ENCODE data around the gene LRBA.

The LRBA gene

DNA sequence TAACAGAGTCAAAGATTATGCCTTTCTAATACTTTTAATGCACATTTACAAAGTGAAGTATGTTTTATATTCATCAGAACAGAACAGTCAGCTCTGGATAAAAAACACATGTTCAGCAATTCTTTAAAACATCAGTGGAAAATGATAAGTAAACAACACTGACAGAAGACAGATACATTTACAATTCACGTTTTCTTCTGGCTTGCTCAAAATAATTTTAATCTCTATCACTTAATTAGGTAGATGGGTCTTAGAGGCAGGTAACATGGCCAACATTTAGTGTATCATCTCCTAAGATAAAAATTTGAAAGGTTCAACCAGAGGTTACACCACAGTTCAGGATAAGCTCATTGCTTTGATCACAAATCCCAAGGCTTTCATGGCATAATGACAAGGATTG is 589.9 kb downstream of the LRBA start:
- Histone ChIP-seq H3K36me3 (ENCODE audit: control insufficient read depth, insufficient read depth, low read length) (peaks cover 3% of the 10 kb centered on the region), H3K4me1 (ENCODE audit: control insufficient read depth, insufficient read depth, low read length) (no peaks in the 10 kb centered on the region), H3K27me3 (ENCODE audit: control insufficient read depth, insufficient read depth, low read length) (no peaks in the 10 kb centered on the region), H3K4me3 (ENCODE audit: low read length) (no peak overlapping the region), H3K9ac (ENCODE audit: low read length) (no peak overlapping the region), H3K27ac (ENCODE audit: low read depth, low read length) (no peak overlapping the region)

DNA sequence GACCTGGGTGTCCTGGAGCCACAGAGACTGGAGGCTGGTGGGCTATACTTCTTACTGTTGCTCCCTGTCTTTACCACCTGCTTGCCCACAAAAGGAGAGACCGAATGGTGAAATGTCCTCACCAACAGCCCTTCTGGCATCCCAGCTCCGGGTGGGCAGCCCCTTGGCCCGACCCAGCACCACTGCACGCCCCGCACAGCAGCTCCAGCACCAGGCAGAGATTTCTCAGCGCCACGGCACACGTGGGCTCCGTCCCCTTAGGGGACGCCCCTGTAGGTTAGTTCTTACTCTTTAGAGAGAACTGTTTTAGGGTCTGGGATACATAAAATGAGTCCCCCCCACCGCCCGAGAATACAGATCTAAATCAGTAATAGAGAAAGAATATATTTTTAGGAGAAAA is 591.6 kb downstream of the LRBA start:
- Histone ChIP-seq H3K4me1 (ENCODE audit: control insufficient read depth, insufficient read depth, low read length) (no peaks in the 10 kb centered on the region), H3K9ac (ENCODE audit: low read length) (no peak overlapping the region), H3K27ac (ENCODE audit: low read depth, low read length) (no peak overlapping the region), H3K4me3 (ENCODE audit: low read length) (no peak overlapping the region), H3K36me3 (ENCODE audit: control insufficient read depth, insufficient read depth, low read length) (peaks cover 3% of the 10 kb centered on the region), H3K27me3 (ENCODE audit: control insufficient read depth, insufficient read depth, low read length) (no peaks in the 10 kb centered on the region)

DNA sequence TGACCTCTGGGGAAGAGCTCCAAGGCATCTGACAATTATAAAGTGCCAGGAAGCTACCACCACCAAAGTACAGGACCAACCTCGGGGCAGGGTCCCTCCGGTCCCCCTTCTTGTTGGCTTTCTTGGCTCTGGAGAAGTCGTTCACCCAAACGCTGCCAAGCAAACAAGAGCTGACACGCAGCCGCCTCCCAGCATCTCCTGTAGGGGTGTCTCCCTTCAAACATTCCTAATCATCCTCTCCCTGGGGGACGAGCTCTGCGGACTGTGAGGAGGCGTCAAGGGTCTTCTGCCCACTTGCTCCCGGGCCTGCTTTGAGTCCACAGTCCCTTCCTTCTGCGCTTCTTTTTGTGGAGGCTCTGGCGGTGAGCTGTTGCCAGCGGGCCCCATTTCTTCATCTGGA is 592.0 kb downstream of the LRBA start:
- Histone ChIP-seq H3K27ac (ENCODE audit: low read depth, low read length) (no peak overlapping the region), H3K36me3 (ENCODE audit: control insufficient read depth, insufficient read depth, low read length) (peaks cover 3% of the 10 kb centered on the region), H3K9ac (ENCODE audit: low read length) (no peak overlapping the region), H3K4me1 (ENCODE audit: control insufficient read depth, insufficient read depth, low read length) (no peaks in the 10 kb centered on the region), H3K27me3 (ENCODE audit: control insufficient read depth, insufficient read depth, low read length) (no peaks in the 10 kb centered on the region), H3K4me3 (ENCODE audit: low read length) (no peak overlapping the region)

DNA sequence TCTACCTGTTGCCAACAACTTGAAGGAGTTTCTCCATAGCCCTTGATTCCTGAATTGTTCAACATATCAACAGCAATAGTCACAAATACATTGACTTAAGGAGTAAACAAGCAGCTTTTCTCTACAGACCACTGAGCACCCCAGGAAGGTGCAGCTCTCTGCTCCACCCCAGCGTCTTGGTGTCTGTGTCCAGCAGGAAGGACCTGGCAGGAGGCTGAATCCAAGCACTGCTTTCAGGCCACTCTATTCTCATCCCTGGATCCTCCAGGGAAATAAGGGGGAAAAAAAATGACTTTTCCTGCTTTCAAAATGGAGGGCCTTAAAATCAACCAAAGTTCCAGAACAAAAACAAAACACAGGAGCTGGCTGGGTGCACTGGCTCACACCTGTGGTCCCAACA is 593.5 kb downstream of the LRBA start:
- H3K9ac ChIP-seq (ENCODE audit: low read length), result no peak overlapping the region
- H3K27me3 ChIP-seq (ENCODE audit: control insufficient read depth, insufficient read depth, low read length), result no peaks in the 10 kb centered on the region
- H3K4me3 ChIP-seq (ENCODE audit: low read length), result no peak overlapping the region
- no peaks in the 10 kb centered on the region for H3K4me1 ChIP-seq (ENCODE audit: control insufficient read depth, insufficient read depth, low read length)
- H3K27ac ChIP-seq (ENCODE audit: low read depth, low read length), result no peak overlapping the region
- H3K36me3 ChIP-seq (ENCODE audit: control insufficient read depth, insufficient read depth, low read length), result peaks cover 3% of the 10 kb centered on the region

DNA sequence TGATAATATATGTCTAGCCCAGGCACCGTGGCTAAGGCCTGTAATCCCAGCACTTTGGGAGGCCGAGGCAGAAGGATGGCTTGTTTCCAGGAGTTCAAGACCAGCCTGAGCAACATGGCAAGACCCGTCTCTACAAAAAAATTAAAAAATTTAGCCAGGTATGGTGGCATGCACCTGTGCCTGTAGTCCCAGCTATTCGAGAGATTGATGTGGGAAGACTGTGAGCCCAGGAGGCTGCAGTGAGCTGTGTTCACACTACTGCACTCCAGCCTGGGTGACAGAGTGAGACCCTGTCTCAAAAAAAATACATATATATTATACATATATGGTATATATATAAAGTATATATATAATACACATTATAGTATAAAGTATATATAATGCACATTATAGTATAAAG is 595.1 kb downstream of the LRBA start:
- H3K27me3 ChIP-seq (ENCODE audit: control insufficient read depth, insufficient read depth, low read length), result no peaks in the 10 kb centered on the region
- H3K27ac ChIP-seq (ENCODE audit: low read depth, low read length), result no peak overlapping the region
- peaks cover 3% of the 10 kb centered on the region for H3K36me3 ChIP-seq (ENCODE audit: control insufficient read depth, insufficient read depth, low read length)

DNA sequence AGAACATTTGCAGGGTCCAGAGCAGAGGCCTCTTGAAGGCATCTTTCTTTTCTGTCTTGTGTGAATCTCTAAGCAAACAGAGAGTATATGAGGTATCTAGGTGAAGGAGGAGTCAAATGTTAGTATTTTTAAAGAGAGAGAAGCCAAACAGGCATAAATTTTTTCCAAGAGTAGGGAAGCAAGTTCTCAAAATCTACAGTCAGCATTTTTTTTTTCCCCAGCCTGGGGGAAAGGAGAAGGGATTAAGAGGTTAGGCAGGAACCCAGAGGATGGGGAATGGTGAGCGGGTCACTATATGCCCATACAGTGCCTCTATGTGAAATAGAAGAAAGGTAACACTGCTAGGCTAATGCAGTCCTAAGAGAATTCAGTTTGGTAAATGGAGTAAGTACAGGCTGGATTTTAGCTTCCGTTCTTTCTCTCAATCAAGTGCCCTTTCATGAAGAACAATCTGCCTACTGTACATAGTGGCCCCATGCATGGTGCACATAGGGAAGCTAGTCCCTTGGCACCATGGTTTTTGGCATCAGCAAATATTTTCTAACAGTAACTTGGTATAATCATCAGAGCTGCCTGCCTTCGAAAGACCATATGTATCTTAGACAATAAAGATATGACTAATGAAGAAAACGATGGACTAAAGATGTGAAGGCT is 596.2 kb downstream of the LRBA start:
- Histone ChIP-seq H3K27ac (ENCODE audit: low read depth, low read length) (no peak overlapping the region), H3K27me3 (ENCODE audit: control insufficient read depth, insufficient read depth, low read length) (no peaks in the 10 kb centered on the region), H3K4me1 (ENCODE audit: control insufficient read depth, insufficient read depth, low read length) (no peaks in the 10 kb centered on the region), H3K9ac (ENCODE audit: low read length) (no peak overlapping the region), H3K36me3 (ENCODE audit: control insufficient read depth, insufficient read depth, low read length) (peaks cover 3% of the 10 kb centered on the region), H3K4me3 (ENCODE audit: low read length) (no peak overlapping the region)

More for the DNA sequence above, 595.1 kb downstream of the LRBA start:
- H3K4me3 ChIP-seq (ENCODE audit: low read length), result no peak overlapping the region
- no peak overlapping the region for H3K9ac ChIP-seq (ENCODE audit: low read length)
- no peaks in the 10 kb centered on the region for H3K4me1 ChIP-seq (ENCODE audit: control insufficient read depth, insufficient read depth, low read length)

DNA sequence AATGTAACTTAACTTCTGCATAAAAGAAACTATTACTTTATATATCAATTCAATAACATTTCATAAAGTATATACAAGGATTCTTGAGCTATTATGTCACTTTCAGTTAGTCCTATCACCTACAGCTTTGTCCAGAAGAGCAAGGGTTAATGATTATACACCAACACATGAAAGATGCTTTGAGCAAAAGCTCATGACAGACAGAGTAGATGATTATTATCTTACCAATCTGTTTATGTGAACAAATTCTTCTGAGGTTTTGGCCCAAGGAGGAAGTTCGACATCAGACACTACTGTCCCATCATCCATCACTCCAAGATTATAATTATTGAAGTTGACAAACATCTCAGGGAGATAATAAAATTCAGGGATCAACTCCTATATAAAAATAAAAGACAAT is 599.9 kb downstream of the LRBA start:
- H3K27me3 ChIP-seq (ENCODE audit: control insufficient read depth, insufficient read depth, low read length), result no peaks in the 10 kb centered on the region
- peaks cover 3% of the 10 kb centered on the region for H3K4me1 ChIP-seq (ENCODE audit: control insufficient read depth, insufficient read depth, low read length)
- no peak overlapping the region for H3K9ac ChIP-seq (ENCODE audit: low read length)
- no peaks in the 10 kb centered on the region for H3K36me3 ChIP-seq (ENCODE audit: control insufficient read depth, insufficient read depth, low read length)
- H3K4me3 ChIP-seq (ENCODE audit: low read length), result no peak overlapping the region
- H3K27ac ChIP-seq (ENCODE audit: low read depth, low read length), result no peak overlapping the region

DNA sequence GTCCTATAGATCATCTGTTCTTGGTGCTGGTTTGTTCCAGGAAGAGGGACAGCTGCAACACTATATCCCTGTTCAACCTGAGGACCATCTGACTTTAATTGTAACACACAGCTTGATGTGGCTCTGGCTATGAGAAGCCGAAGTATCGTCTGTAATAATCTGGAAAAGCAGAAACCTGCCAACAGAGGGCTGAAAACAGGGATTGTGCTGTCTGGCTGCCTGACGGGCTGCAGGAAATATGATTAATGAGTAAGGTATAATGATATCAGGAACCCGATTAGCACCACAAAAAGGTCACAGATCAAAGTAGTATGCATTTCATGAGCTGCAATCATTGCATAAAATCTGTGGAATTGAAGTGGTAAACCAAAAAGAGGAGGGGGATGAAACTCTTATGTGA is 603.6 kb downstream of the LRBA start:
- Histone ChIP-seq H3K27ac (ENCODE audit: low read depth, low read length) (no peak overlapping the region), H3K36me3 (ENCODE audit: control insufficient read depth, insufficient read depth, low read length) (no peaks in the 10 kb centered on the region), H3K27me3 (ENCODE audit: control insufficient read depth, insufficient read depth, low read length) (no peaks in the 10 kb centered on the region), H3K4me1 (ENCODE audit: control insufficient read depth, insufficient read depth, low read length) (peaks cover 3% of the 10 kb centered on the region), H3K9ac (ENCODE audit: low read length) (no peak overlapping the region), H3K4me3 (ENCODE audit: low read length) (no peak overlapping the region)

DNA sequence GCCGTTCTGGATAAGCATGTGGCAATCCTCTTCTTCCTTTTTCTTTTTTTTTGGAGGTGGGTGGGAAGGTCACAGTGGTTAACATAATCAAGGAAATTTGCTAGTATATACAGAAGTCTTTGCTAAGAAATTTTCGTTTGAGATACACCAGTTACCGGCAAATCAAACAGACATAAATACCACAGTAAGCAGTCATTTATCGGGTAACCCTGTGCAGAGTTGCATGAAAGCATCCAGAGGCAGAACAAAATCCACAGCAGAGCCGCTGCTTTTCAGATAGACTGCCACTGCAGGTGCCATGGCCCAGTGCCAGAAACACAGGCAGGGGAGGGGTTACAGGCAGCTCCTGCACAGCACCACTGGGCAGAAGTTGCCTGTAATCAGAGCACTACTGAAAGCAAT is 612.2 kb downstream of the LRBA start:
- no peaks in the 10 kb centered on the region for H3K36me3 ChIP-seq (ENCODE audit: control insufficient read depth, insufficient read depth, low read length)
- no peaks in the 10 kb centered on the region for H3K27me3 ChIP-seq (ENCODE audit: control insufficient read depth, insufficient read depth, low read length)
- no peaks in the 10 kb centered on the region for H3K4me1 ChIP-seq (ENCODE audit: control insufficient read depth, insufficient read depth, low read length)
- no peak overlapping the region for H3K9ac ChIP-seq (ENCODE audit: low read length)
- H3K27ac ChIP-seq (ENCODE audit: low read depth, low read length), result no peak overlapping the region
- H3K4me3 ChIP-seq (ENCODE audit: low read length), result no peak overlapping the region

DNA sequence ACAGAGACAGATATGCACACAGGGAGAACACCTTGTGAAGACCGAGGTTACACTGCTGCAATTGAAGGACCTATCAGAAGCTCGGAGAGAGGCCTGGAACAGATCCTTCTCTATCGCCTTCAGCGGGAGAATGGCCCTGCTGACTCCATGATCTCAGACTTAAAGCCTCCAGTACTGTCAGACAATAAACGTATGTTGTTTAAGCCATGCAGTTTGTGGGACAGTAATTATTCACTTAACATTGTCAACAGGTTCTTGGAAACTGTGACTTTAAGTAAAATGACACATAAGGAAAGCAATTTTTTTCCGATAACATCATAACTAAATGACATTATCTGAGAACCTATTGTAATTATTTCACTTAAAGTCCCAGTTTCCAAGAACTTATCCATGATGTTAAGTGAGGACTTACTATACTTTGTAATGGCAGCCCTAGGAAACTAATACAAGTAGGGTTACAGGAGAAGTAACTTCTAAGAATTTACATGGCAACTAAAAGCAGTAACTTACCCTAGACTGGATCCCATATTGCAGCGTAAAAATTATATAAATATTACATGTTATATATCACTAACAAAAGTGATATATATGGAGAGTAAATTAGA is 613.9 kb downstream of the LRBA start:
- Histone ChIP-seq H3K36me3 (ENCODE audit: control insufficient read depth, insufficient read depth, low read length) (no peaks in the 10 kb centered on the region), H3K27ac (ENCODE audit: low read depth, low read length) (no peak overlapping the region), H3K4me1 (ENCODE audit: control insufficient read depth, insufficient read depth, low read length) (no peaks in the 10 kb centered on the region), H3K27me3 (ENCODE audit: control insufficient read depth, insufficient read depth, low read length) (no peaks in the 10 kb centered on the region), H3K4me3 (ENCODE audit: low read length) (no peak overlapping the region), H3K9ac (ENCODE audit: low read length) (no peak overlapping the region)

DNA sequence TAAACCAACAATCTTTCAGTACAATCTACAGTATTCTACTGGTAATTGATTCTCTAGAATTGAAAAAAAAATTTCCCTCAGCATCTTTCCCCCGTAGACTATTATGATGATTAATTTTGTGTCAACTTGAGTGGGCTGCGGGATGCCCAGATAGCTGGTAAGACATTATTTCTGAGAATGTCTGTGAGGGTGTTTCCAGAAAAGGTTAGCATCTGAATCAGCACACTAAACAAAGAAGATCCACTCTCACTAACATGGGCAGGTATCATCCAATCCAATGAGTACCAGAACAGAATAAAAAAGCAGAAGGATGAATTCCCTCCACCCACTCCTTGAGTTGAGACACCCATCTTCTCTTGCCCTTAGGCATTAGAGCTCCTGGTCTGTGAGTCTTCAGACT is 619.2 kb downstream of the LRBA start:
- no peak overlapping the region for H3K4me3 ChIP-seq (ENCODE audit: low read length)
- no peaks in the 10 kb centered on the region for H3K36me3 ChIP-seq (ENCODE audit: control insufficient read depth, insufficient read depth, low read length)
- H3K27me3 ChIP-seq (ENCODE audit: control insufficient read depth, insufficient read depth, low read length), result no peaks in the 10 kb centered on the region
- H3K27ac ChIP-seq (ENCODE audit: low read depth, low read length), result no peak overlapping the region
- H3K4me1 ChIP-seq (ENCODE audit: control insufficient read depth, insufficient read depth, low read length), result no peaks in the 10 kb centered on the region
- H3K9ac ChIP-seq (ENCODE audit: low read length), result no peak overlapping the region

DNA sequence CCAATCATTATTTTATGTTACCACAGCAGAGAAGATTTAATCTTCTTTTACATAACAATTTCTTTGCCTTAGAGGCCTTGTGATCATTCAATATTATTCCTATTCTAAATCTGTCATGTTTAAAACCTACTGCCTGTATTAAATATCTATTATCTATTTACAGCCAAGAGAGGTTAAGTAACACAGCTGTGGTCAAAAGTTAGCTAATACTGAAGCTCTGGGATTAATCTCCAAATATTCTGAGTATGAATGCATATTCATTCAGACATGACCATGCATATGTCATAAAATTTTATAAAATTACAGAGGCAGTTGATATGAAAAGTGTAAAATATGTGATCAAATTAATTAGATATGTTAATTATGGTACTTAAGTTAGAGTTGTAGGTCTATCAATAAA is 621.0 kb downstream of the LRBA start:
- Histone ChIP-seq H3K27ac (ENCODE audit: low read depth, low read length) (no peak overlapping the region), H3K9ac (ENCODE audit: low read length) (no peak overlapping the region), H3K4me1 (ENCODE audit: control insufficient read depth, insufficient read depth, low read length) (no peaks in the 10 kb centered on the region), H3K4me3 (ENCODE audit: low read length) (no peak overlapping the region), H3K36me3 (ENCODE audit: control insufficient read depth, insufficient read depth, low read length) (no peaks in the 10 kb centered on the region), H3K27me3 (ENCODE audit: control insufficient read depth, insufficient read depth, low read length) (no peaks in the 10 kb centered on the region)

DNA sequence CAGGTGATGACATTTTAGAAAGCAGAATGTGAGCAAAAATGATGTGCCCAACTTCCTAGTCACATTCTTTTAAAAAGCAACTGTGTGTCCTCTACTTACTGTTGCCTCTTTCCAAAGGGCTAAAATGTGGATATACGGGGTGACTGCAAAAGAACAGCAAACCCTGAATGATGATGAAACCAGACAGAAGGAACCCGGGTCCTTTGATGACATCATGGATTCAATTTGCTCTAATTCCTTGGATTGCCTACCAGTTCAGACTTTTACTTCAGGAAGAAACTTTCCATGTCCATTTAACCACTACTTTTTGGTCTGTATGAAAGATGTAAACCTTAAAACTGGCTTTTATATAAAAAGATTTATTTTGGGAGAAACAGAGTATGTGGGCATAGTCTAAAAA is 624.0 kb downstream of the LRBA start:
- no peaks in the 10 kb centered on the region for H3K36me3 ChIP-seq (ENCODE audit: control insufficient read depth, insufficient read depth, low read length)
- H3K4me1 ChIP-seq (ENCODE audit: control insufficient read depth, insufficient read depth, low read length), result no peaks in the 10 kb centered on the region
- no peak overlapping the region for H3K27ac ChIP-seq (ENCODE audit: low read depth, low read length)
- no peak overlapping the region for H3K9ac ChIP-seq (ENCODE audit: low read length)
- no peak overlapping the region for H3K4me3 ChIP-seq (ENCODE audit: low read length)
- H3K27me3 ChIP-seq (ENCODE audit: control insufficient read depth, insufficient read depth, low read length), result no peaks in the 10 kb centered on the region

Data from rectal smooth muscle tissue (tissue), 1 donor.